ENCODE results near the gene TRIM63.
"Not testable (repeated sequence)": the region's sequence is repeated elsewhere in the genome, so short reads cannot be mapped to it uniquely, and the experiment has no call there.

TRIM63 gene

GRCh38 chr1:26102526-26102925 is 35.1 kb upstream of the TRIM63 start:
- H3K4me3 ChIP-seq (ENCODE audit: low read depth, low read length) = no peak overlapping the region
- no peak for TF ChIP-seq CTCF (IDR thresholded peaks at IDR 0.05; ENCODE audit: low read depth, low read length)

DNA sequence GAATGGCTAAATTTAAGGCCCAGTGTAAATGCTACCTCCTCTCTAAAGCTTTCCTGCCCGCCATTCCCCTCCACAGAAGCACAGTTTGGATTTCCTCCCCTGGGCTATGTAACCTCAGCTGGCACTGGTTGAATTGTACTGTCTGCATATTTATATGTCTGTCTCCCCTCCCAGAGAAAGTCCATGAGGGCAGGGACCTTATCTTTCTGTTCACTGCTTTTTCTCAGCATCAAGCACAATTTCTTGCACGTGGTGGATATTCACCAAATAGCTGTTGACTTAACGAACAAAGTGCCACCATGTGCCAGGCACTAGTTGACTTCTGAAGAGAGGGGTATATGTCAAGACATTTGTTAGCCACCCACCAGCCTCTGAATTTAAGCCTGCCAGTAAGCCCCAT is 34.7 kb upstream of the TRIM63 start:
- H3K4me3 ChIP-seq (ENCODE audit: low read depth, low read length) = no peak overlapping the region
- no peak for TF ChIP-seq CTCF (IDR thresholded peaks at IDR 0.05; ENCODE audit: low read depth, low read length)

- H3K4me3 ChIP-seq (ENCODE audit: low read depth, low read length) = not testable (repeated sequence)
Observed at GRCh38 chr1:26100204-26100603, 32.8 kb upstream of the TRIM63 start.

DNA sequence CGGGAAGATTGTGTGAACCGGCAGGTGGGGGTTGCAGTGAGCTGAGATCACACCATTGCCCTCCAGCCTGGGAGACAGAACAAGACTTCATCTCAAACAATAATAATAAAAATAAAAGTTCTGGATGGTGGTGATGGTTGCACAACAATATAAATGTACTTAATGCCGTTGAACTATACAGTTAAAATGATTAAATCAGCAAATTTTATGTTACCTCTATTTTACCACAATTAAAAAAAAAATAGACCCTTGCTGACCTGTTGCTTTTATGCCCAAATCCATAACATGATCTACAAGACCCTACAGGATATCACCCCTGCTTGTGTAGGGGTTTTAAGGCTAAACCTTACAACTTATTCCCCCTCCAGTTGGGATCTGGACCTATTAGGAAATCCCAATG is 32.4 kb upstream of the TRIM63 start:
- no peak for TF ChIP-seq CTCF (IDR thresholded peaks at IDR 0.05; ENCODE audit: low read depth, low read length)
- H3K4me3 ChIP-seq (ENCODE audit: low read depth, low read length) = no peak overlapping the region

DNA sequence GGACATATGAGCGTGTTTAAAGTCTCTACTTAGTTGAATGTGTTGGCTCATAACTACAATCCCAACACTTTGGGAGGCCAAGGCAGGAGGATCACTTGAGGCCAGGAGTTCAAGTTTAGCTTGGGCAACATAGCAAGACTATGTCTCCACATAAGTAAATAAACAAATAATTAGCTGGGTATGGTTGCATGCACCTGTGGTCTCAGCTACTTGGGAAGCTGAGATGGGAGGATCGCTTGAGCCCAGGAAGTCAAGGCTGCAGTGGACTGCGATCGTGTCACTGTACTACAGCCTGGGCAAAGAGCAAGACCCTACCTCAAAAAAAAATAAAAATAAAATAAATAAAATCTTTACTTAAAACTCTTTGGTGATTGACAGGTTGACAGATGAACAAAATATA is 31.2 kb upstream of the TRIM63 start:
- no peak for TF ChIP-seq CTCF (IDR thresholded peaks at IDR 0.05; ENCODE audit: low read depth, low read length)
- H3K4me3 ChIP-seq (ENCODE audit: low read depth, low read length) = no peak overlapping the region

- no peak for TF ChIP-seq CTCF (IDR thresholded peaks at IDR 0.05; ENCODE audit: low read depth, low read length)
- H3K4me3 ChIP-seq (ENCODE audit: low read depth, low read length) = no peak overlapping the region
Observed at GRCh38 chr1:26097696-26098095, 30.3 kb upstream of the TRIM63 start.

DNA sequence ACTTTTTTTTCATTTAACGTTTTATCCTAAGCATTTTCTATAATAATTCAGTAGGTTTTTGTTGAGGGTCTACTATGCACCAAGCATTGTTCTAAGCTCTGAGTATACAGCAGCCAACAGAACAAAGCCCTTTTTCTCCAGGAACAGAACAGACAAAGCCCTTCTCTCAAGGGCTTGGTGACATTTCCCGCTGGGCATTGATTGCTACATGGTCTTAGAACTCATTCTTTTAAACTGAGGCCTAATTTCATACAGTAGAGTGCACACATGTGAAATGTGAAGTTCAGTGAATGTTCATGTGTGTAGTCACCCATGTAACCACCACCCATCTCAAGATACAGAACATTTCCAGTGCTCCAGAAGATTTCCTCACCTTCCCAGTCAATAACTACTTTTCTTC is 29.0 kb upstream of the TRIM63 start:
- no peak for TF ChIP-seq CTCF (IDR thresholded peaks at IDR 0.05; ENCODE audit: low read depth, low read length)
- no peak overlapping the region for H3K4me3 ChIP-seq (ENCODE audit: low read depth, low read length)

DNA sequence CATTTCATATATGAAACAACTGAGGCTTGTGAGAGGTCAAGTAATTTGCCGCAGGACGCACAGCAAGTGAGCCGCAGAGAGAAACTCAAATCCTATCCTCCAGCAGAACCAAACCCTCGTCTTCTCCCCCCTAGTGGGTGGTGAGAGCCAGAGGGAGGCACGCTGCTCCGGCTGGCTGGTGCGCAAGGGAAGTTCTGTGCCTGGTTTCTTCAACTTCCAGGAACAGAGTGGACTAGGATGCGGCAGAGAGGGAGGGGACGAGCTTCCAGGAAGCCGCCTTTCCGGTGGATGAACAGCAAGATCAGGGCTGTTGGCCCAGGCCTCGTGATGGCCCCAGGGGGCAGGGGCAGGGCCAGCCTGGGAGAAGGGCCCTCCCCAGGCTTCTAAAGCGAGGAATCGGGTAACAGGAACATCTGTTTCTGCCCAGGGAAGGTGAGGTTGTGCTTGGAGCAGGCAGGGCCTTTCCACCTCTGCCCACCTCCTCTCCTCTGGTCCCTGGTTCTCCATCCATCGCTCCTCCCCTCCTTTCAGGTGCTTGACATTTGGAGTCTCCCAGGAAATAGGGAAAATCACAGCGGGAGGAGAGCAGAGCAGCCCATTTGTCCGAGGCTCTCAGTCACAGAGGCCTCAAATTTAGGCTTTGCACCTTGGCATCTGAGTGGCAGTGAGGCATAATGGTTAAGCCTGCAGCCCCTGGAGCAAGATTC is 27.4 kb upstream of the TRIM63 start:
- TF ChIP-seq CTCF (IDR thresholded peaks at IDR 0.05; ENCODE audit: low read depth, low read length) = no peak
- no peak overlapping the region for H3K4me3 ChIP-seq (ENCODE audit: low read depth, low read length)

All from WI38 (cell line).